ENCODE measurements around the gene CEP170. TPM values are rescaled to one million over a fixed set of nuclear protein-coding genes. Genes with fewer than 3 reads are reported as not detected.
"Not testable (repeated sequence)": the region's sequence is repeated elsewhere in the genome, so short reads cannot be mapped to it uniquely, and the experiment has no call there.

The CEP170 gene
- total RNA-seq, 4 donors from 2014 or later, result 10.6 to 37.5 (median 16.6) TPM

DNA sequence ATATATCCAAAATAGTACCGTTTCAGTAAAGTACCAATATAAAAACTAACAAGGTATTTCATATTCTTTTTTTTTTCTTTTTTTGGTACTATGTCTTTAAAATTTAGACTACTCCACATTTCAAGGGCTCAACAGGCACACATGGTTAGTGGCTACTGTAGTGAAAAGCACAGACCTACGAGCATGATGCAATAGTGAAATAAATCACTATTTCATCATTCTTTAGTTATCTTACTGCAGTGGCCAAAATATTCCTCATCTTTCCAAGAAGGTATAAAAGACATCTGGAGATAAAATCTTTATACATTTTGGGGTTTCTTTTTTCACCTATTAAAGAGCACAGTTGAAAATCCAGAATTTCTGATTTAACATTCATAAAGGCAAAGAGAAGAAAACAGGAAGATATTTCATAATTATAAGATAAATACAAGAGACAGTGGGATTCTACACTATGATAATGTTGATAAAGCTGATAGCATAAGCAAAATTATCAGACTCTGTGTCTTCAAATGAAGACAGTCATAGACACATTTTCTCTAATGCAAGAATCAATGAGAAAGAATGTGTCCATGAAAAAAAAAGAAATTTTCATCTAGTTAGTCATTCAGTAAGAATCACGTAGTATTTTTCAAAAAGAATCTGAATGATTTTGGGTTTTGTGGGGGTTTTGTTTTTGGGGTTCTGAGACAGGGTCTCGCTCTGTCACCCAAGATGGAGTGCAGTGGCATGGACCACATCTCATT lies 41.9 kb downstream of the CEP170 start:
- no peak overlapping the region for H3K4me3 ChIP-seq
- peaks cover 7% of the 10 kb centered on the region for H3K4me1 ChIP-seq
- H3K27me3 ChIP-seq, result no peaks in the 10 kb centered on the region
- 68% methylated on average over 4 of the region's 4 CpGs for WGBS
- H3K27ac ChIP-seq, result no peak overlapping the region
- no peaks in the 10 kb centered on the region for H3K9me3 ChIP-seq
- peaks cover 7% of the 10 kb centered on the region for H3K36me3 ChIP-seq
- no peak for DNase-seq (ENCODE audit: low spot score in 2 of 2)
- no peak for TF ChIP-seq EP300 (IDR thresholded peaks at IDR 0.05)
- no peak for TF ChIP-seq POLR2A (IDR thresholded peaks at IDR 0.05)
- TF ChIP-seq POLR2AphosphoS5 (IDR thresholded peaks at IDR 0.05), result no peak
- TF ChIP-seq, protein P1, sequence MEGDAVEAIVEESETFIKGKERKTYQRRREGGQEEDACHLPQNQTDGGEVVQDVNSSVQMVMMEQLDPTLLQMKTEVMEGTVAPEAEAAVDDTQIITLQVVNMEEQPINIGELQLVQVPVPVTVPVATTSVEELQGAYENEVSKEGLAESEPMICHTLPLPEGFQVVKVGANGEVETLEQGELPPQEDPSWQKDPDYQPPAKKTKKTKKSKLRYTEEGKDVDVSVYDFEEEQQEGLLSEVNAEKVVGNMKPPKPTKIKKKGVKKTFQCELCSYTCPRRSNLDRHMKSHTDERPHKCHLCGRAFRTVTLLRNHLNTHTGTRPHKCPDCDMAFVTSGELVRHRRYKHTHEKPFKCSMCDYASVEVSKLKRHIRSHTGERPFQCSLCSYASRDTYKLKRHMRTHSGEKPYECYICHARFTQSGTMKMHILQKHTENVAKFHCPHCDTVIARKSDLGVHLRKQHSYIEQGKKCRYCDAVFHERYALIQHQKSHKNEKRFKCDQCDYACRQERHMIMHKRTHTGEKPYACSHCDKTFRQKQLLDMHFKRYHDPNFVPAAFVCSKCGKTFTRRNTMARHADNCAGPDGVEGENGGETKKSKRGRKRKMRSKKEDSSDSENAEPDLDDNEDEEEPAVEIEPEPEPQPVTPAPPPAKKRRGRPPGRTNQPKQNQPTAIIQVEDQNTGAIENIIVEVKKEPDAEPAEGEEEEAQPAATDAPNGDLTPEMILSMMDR (IDR thresholded peaks at IDR 0.05), result no peak

DNA sequence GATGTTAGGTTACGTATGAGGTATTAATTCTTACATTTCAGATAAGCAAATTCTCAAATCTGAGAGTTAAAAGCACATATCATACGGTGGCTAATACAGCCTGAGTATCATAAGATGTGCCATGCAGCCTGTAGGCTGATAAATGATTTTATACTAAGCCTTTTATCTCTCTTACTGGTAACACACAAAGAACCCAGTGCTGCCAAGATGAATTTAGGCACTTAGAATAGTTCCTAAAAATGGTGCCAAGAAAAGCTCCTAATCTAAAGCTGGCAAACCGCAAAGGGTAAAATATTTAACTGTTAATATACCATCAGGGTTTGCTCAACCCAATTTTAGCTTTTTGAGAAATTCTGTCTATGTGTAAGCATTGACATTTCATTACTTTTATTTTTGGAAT lies 43.1 kb downstream of the CEP170 start:
- not testable (repeated sequence) for H3K9me3 ChIP-seq; DNase-seq (ENCODE audit: low spot score in 2 of 2); H3K4me1 ChIP-seq; H3K27me3 ChIP-seq; H3K27ac ChIP-seq; H3K36me3 ChIP-seq; H3K4me3 ChIP-seq
- 44% methylated on average over 3 of the region's 3 CpGs for WGBS

DNA sequence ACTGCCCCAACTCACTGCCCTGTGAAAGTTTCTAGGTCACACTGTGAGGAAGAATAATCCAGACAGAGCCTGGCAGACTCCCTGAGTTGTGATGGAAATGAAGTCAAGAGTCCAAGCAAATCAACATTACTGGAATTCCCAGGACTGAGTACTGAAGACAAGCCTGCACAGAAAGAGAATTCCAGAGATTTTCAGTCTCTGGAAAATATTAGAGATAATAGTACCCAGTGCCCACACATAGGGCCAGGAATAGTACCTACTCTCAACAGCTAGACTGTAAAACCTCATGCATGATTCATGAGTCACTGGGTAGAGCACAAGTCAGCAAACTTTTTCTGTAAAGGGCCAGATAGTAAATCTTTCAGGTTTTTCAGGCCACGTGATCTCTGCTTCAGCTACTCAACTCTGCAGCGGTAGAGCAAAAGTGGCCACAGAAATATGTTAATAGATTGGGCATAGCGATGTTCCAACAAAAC lies 50.0 kb downstream of the CEP170 start:
- H3K4me3 ChIP-seq; H3K9me3 ChIP-seq; H3K27me3 ChIP-seq; DNase-seq (ENCODE audit: low spot score in 2 of 2); H3K36me3 ChIP-seq; H3K27ac ChIP-seq; H3K4me1 ChIP-seq: not testable (repeated sequence)
- WGBS, result 84% methylated on average over 3 of the region's 3 CpGs

DNA sequence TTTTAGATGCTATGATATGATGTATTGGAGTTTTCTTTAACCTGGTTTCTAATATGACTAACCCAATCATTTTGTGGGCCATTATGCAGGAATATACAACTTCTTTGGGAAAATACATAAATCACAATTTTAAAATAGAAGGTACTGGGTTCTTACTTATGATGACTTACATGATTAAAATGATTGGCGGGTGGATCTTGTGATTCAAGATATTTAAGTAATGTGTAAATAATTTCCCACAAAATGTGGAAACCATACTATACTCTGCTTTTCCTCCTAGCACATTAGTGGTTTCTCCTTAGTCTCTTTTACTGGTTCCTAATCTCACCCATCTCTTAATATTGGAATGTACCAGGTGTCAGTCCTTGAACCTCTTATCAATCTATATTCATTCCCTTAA lies 50.7 kb downstream of the CEP170 start:
- H3K4me1 ChIP-seq; H3K36me3 ChIP-seq; H3K27me3 ChIP-seq; H3K27ac ChIP-seq; H3K4me3 ChIP-seq; DNase-seq (ENCODE audit: low spot score in 2 of 2); H3K9me3 ChIP-seq: not testable (repeated sequence)
- 97% methylated on average over 1 of the region's 1 CpG for WGBS

DNA sequence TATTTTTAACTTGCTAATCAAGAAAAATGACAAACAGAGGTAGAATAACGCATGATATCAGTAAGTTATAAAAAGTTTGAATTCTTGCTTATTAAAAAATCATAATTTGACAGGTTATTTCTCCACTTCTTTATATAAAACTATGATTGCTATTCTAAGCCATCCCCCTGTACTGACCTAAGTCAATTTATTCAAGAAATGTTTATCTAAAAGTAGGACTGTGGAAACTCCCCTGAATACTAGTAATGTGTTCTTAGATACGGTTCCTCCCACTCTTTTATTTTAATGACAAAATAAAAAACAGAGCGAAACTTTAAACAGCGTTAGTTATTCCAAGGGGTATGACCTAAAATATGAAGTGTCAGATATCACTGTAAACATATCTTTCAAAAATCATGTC lies 51.9 kb downstream of the CEP170 start:
- 88% methylated on average over 4 of the region's 4 CpGs for WGBS
- H3K9me3 ChIP-seq; DNase-seq (ENCODE audit: low spot score in 2 of 2); H3K4me3 ChIP-seq; H3K27ac ChIP-seq; H3K4me1 ChIP-seq; H3K27me3 ChIP-seq; H3K36me3 ChIP-seq: not testable (repeated sequence)

DNA sequence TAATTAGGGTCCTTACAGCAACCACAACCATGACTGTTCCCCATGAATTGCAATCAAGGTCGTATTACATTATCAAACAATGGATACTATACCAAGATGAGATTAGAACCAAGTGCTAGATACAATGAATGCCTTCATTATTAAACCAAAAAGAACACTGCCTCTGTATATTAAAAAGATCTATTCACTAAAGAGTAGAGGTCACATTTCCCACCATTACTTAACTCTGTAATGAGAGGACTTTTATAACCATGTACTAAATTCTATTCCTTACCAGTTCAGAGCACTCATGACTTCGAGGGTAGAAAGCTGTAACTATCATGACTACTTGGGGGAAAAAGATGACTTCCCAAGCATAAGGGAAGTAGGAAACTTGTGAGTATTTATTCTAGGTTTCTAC lies 53.8 kb downstream of the CEP170 start:
- not testable (repeated sequence) for H3K4me3 ChIP-seq; H3K27me3 ChIP-seq; DNase-seq (ENCODE audit: low spot score in 2 of 2); H3K4me1 ChIP-seq; H3K27ac ChIP-seq; H3K9me3 ChIP-seq; H3K36me3 ChIP-seq
- 89% methylated on average over 2 of the region's 2 CpGs for WGBS

DNA sequence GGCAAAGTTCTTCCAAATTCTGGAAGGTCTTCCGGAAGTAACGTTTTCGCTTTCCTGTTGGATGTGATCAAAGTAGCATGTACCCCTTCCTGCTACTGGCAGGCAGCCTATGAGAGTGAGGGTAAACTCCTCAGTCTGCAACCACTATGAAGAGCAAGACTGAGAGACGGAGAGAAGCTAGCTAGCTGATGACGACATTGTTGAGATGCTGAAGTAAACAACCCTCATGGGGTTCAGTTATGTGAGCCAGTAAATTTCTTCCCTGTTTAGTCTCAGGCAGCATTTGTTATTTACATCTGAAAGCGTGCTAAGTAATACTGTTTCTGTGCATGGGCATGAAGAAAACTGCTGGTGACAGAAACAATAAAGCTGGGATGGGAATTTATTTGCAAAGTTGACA lies 57.6 kb downstream of the CEP170 start:
- not testable (repeated sequence) for H3K36me3 ChIP-seq; H3K4me3 ChIP-seq; H3K9me3 ChIP-seq; H3K27ac ChIP-seq; H3K4me1 ChIP-seq; H3K27me3 ChIP-seq; DNase-seq (ENCODE audit: low spot score in 2 of 2)
- 93% methylated on average over 4 of the region's 6 CpGs for WGBS

DNA sequence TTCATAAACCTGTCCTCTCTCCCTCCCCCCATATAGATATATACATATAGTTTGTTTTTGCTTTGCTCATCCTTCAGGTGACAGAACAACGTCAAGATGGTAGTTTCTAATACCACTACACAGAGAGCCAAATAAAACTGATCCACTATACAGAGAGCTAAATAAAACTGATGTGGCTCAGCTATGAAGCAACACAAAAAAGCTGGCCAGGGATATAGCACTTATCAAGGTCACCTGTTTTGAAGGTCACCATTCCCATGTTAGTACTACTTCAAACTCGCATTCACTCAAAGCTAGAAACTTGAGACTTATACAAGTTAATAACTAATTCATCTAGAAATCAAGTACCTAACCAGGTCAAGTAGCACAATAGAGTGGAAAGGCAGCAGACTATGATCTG lies 61.8 kb downstream of the CEP170 start:
- not testable (repeated sequence) for DNase-seq (ENCODE audit: low spot score in 2 of 2); H3K9me3 ChIP-seq; H3K4me1 ChIP-seq; H3K36me3 ChIP-seq; H3K27me3 ChIP-seq; H3K27ac ChIP-seq; H3K4me3 ChIP-seq
- 86% methylated on average over 2 of the region's 2 CpGs for WGBS

DNA sequence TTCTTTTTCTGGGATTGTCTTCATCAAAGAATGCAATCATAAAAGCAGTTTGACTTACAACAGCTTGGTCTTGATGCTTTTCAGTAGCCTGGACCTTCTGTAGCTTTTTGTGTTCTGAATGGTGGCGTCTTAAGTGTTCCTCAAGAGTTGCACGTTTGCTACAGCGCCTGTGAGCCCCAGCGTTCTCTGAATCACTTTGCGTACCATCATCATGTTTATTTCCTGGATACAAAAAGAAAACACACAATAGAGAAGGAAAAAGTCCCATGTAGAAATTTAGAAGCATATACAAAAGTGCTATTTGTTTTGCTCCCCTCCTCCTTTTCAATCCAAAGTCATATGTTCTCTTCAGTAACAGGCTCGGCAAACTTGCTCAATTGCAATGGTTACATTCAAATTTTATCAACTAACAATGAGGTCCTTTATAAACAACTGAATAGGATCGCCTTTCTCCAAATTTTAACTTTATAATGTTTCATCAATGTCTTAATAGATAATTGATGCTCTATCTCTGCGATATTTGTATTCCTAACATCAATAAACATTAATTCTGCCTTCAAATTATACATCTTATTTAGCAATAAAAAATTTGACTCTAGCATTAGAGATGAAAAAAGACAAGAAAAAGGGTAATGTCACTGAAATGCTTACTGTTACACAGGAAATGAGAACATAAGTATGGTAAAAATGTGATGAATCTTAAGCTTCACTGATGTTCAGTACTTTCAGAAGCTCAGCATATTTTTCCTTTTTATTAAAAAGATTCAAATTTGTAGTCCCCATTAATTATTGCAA lies 68.7 kb downstream of the CEP170 start:
- H3K9me3 ChIP-seq; DNase-seq (ENCODE audit: low spot score in 2 of 2); H3K4me3 ChIP-seq; H3K4me1 ChIP-seq; H3K36me3 ChIP-seq; H3K27me3 ChIP-seq; H3K27ac ChIP-seq: not testable (repeated sequence)
- 86% methylated on average over 8 of the region's 8 CpGs for WGBS

DNA sequence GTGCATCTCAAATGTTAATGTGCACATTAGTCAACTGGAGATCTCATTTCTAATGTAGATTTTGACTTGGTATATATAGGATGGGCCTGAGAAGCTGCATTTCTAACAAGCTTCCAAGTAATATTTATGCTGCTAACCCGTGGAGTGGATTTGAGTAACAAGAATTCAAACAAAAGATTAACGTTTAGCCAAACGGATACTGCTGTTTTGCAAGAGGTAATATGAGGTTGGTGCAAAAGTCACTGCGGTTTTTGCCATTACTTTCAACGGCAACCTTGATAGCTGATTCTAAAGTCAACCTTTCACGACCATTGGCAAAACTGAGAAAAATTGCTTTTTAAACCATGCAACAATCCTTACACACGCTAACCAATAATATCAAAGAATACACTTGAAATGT lies 70.3 kb downstream of the CEP170 start:
- not testable (repeated sequence) for H3K36me3 ChIP-seq; H3K4me3 ChIP-seq; DNase-seq (ENCODE audit: low spot score in 2 of 2); H3K27ac ChIP-seq; H3K9me3 ChIP-seq; H3K27me3 ChIP-seq; H3K4me1 ChIP-seq
- WGBS, result 93% methylated on average over 7 of the region's 7 CpGs

DNA sequence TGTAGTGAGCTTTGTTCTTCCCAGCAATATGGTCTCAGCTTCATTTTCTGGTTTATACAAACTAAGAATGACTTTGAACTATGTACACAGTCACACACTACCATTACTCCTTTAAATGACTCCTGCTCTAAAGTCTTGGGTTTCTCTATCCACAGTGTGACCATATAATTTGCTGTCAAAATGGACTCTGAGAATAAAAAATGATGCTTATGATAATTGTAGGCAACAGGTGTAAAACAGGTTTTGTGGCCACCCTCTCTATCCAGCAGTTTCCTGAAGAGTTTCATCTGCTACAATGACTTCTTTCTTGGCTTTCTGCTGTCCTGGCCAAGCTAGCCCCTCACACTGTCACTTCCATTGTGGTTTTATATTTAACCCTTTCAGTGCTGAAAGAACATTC lies 71.4 kb downstream of the CEP170 start:
- not testable (repeated sequence) for H3K27ac ChIP-seq; H3K4me1 ChIP-seq; DNase-seq (ENCODE audit: low spot score in 2 of 2); H3K4me3 ChIP-seq; H3K27me3 ChIP-seq; H3K9me3 ChIP-seq; H3K36me3 ChIP-seq

DNA sequence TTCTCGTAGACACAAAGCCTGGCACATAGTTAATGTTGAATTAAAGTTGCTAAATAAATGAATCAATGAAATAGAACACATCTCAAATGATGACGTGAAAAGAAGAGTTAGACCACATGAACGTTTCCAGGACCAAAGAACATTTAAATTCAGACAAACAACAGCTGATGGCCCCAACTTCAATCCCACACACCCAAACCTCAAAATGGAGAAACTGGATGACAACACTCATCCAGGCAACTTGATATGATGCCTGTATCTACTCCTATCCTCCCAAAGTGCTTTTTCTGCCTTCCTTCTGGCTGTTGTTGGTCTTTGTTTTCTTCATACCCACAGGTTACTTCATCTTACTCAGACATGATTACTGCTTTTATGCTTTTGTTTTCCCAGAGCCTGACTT lies 71.9 kb downstream of the CEP170 start:
- DNase-seq (ENCODE audit: low spot score in 2 of 2); H3K36me3 ChIP-seq; H3K4me1 ChIP-seq; H3K4me3 ChIP-seq; H3K27ac ChIP-seq; H3K9me3 ChIP-seq; H3K27me3 ChIP-seq: not testable (repeated sequence)
- 86% methylated on average over 3 of the region's 3 CpGs for WGBS
